Bronchial epithelial cell (primary cell): Measurements from ENCODE around the gene CAMK1G. TPM values are rescaled to one million over a fixed set of nuclear protein-coding genes. Genes with fewer than 3 reads are reported as not detected.

Experiments
- DNase-seq: peaks from one replicate; pipeline ENCODE4 v3.0.0-alpha.2; 2010; ENCODE audit warnings: low read depth
- FAIRE-seq: peaks from 2 replicates; lab custom pipeline; 2011; peaks lifted over from hg19 to GRCh38; lab: Jason Lieb, UNC
- H3K27me3 ChIP-seq: 2 replicates; pipeline ENCODE4 v1.5.1; 2011; ENCODE audit warnings: low read length; ENCODE audit not compliant: control insufficient read depth, insufficient read depth
- H3K36me3 ChIP-seq: 2 replicates; pipeline ENCODE4 v1.5.1; 2011; ENCODE audit warnings: low read length; ENCODE audit not compliant: control insufficient read depth, insufficient read depth
- H3K4me3 ChIP-seq: 2 replicates; pipeline ENCODE4 v1.5.1; 2011; ENCODE audit warnings: mild to moderate bottlenecking, low read depth, low read length, control low read depth
- CTCF ChIP-seq: IDR thresholded peaks from 2 replicates; pipeline ENCODE4 v1.5.1; 2011; ENCODE audit warnings: mild to moderate bottlenecking, moderate library complexity, low read length, control low read depth, inconsistent platforms; ENCODE audit not compliant: insufficient read depth, severe bottlenecking
- total RNA-seq: library from RNA; depleted of rRNA; stranded (reverse); fragments of >200 nt; gene quantifications from 2 replicates; pipeline ENCODE4 v1.2.1, GENCODE V29; 2014

Gene CAMK1G
- total RNA-seq, 1 donor from 2014 or later, result not detected

- Histone ChIP-seq H3K4me3 (no peak overlapping the region), H3K36me3 (no peaks in the 10 kb centered on the region), H3K27me3 (no peaks in the 10 kb centered on the region)
- no peak for DNase-seq
- FAIRE-seq, result no peak
- TF ChIP-seq CTCF, result no peak
These were observed 77.6 kb downstream of the CAMK1G start for GRCh38 chr1:209661071-209661470.

DNA sequence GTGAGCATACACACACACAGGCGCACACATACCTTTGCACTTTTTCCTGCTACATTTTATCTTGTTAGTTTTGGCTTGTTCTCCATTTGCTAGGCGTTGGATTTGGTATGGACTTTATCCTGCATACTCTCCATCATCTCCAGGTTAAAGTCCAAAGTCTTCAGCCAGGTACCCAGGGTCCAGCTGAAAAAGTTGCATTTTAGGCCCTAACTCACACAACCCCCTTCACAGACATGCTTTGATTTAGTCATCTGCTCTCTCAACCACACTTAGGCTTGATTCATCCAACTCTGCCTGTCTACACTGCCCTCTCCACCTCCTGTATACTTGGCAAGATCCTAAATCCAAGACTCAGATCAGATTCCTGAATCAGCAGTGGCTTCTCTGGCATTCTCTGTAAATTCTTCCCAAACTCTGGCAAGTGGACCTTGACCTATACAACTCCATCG lies 79.4 kb downstream of the CAMK1G start:
- H3K36me3 ChIP-seq, result no peaks in the 10 kb centered on the region
- FAIRE-seq, result no peak
- peak; percentile 62 for DNase-seq
- TF ChIP-seq CTCF, result no peak
- H3K27me3 ChIP-seq, result no peaks in the 10 kb centered on the region
- no peak overlapping the region for H3K4me3 ChIP-seq

Other genes with a start within 250 kb of the CAMK1G start
- 1,162 and 3,106 TPM in 2 replicates for gene LAMB3, start 68.7 kb downstream of the CAMK1G start, total RNA-seq
- gene G0S2, start 91.7 kb downstream of the CAMK1G start, total RNA-seq, result 301 and 418 TPM in 2 replicates
- gene HSD11B1, start 121.1 kb downstream of the CAMK1G start, total RNA-seq, result 4.1 and 10.5 TPM in 2 replicates
- gene TRAF3IP3, start 172.3 kb downstream of the CAMK1G start, total RNA-seq, result not detected in 2 replicates
- gene C1orf74, start 200.8 kb downstream of the CAMK1G start, total RNA-seq, result 6.8 and 11.6 TPM in 2 replicates
- gene IRF6, start 222.4 kb downstream of the CAMK1G start, total RNA-seq, result 175 and 226 TPM in 2 replicates
- 2.9 and 6.3 TPM in 2 replicates for gene UTP25, start 244.3 kb downstream of the CAMK1G start, total RNA-seq